K562 (cell line): ENCODE data around the gene MBOAT7. TPM values are rescaled to one million over a fixed set of nuclear protein-coding genes. Genes with fewer than 3 reads are reported as not detected.

ENCODE experiments used
- HNRNPH1 ChIP-seq: fragments of 200-400 bp; formaldehyde crosslinking; optimal IDR thresholded peaks from 2 replicates; pipeline ENCODE3; 2017; ENCODE audit warnings: low read depth, mild to moderate bottlenecking, low read length, moderate library complexity
- HOXB6 ChIP-seq: fragments of 250-450 bp; sonication (Bioruptor Pico); IDR thresholded peaks from 2 replicates; pipeline ENCODE4 v1.5.1; 2022; ENCODE audit warnings: mild to moderate bottlenecking, borderline replicate concordance
- KDM5B ChIP-seq: fragments of 200-600 bp; sonication (generic); IDR thresholded peaks from 2 replicates; pipeline ENCODE4 v1.6.1; 2012; ENCODE audit warnings: low read depth, mild to moderate bottlenecking, moderate library complexity, low read length, control low read depth, inconsistent platforms; ENCODE audit not compliant: insufficient replicate concordance
- MAZ ChIP-seq, 2 experiments: fragments of 450-650 bp in 1 of 2; sonication (generic) in 1 of 2; formaldehyde crosslinking; IDR thresholded peaks in 1 of 2; conservative IDR thresholded peaks in 1 of 2; 2 replicates each; pipeline versions ENCODE4 v1.4.0 to v1.5.0; 2020; ENCODE audit warnings: mild to moderate bottlenecking in 1 of 2, missing genetic modification reagents in 1 of 2
- MIER1 ChIP-seq: fragments of 450-650 bp; IDR thresholded peaks from 2 replicates; pipeline ENCODE4 v1.6.1; 2016; ENCODE audit warnings: antibody characterized with exemption, mild to moderate bottlenecking, low read depth
- NFRKB ChIP-seq: fragments of 450-650 bp; IDR thresholded peaks from 2 replicates; pipeline ENCODE4 v1.6.1; 2016; ENCODE audit warnings: low read depth
- POLR2G ChIP-seq: fragments of 200-400 bp; formaldehyde crosslinking; IDR thresholded peaks from 2 replicates; pipeline ENCODE4 v1.6.1; 2017; ENCODE audit warnings: low read depth, mild to moderate bottlenecking, antibody characterized with exemption, low read length, moderate library complexity
- POLR3A ChIP-seq: IDR thresholded peaks from 2 replicates; pipeline ENCODE4 v1.6.1; 2011; ENCODE audit warnings: borderline replicate concordance, mild to moderate bottlenecking, moderate library complexity; ENCODE audit not compliant: insufficient read length, insufficient read depth; ENCODE audit errors: extremely low read depth
- PREB ChIP-seq: sonication (generic); formaldehyde crosslinking; IDR thresholded peaks from 2 replicates; pipeline ENCODE4 v1.8.1; 2023; ENCODE audit warnings: mild to moderate bottlenecking, missing genetic modification reagents
- RBM14 ChIP-seq: fragments of 200-400 bp; formaldehyde crosslinking; IDR thresholded peaks from 2 replicates; pipeline ENCODE4 v1.6.1; 2018; ENCODE audit warnings: low read depth, mild to moderate bottlenecking, low read length, moderate library complexity, borderline replicate concordance; ENCODE audit not compliant: insufficient read depth
- SIN3A ChIP-seq, 2 experiments: fragments of 150-350 bp in 1 of 2; IDR thresholded peaks; 2 replicates each; pipeline ENCODE4 v1.6.1; 2011 to 2016; ENCODE audit warnings: borderline replicate concordance in 2 of 2, low read depth in 2 of 2, low read length in 2 of 2, mild to moderate bottlenecking in 2 of 2, moderate library complexity in 2 of 2; ENCODE audit not compliant: control insufficient read depth in 1 of 2
- THRAP3 ChIP-seq: fragments of 450-650 bp; IDR thresholded peaks from 2 replicates; pipeline ENCODE4 v1.6.1; 2016; ENCODE audit warnings: mild to moderate bottlenecking, inconsistent platforms, borderline replicate concordance
- TOE1 ChIP-seq, 2 experiments: fragments of 450-650 bp in 1 of 2; sonication (generic) in 1 of 2; formaldehyde crosslinking in 1 of 2; IDR thresholded peaks; 2 replicates each; pipeline versions ENCODE4 v1.7.1 to v1.8.0; 2016 to 2022; ENCODE audit warnings: borderline replicate concordance in 2 of 2, mild to moderate bottlenecking in 2 of 2, antibody characterized with exemption in 1 of 2, inconsistent platforms in 1 of 2, low read depth in 1 of 2, missing genetic modification reagents in 1 of 2, moderate library complexity in 1 of 2
- ZNF133 ChIP-seq: fragments of 250-450 bp; sonication (Bioruptor Pico); IDR thresholded peaks from 2 replicates; pipeline ENCODE4 v1.4.0; 2020; ENCODE audit warnings: mild to moderate bottlenecking
- ZNF785 ChIP-seq: fragments of 250-450 bp; sonication (Bioruptor Pico); IDR thresholded peaks from 2 replicates; pipeline ENCODE4 v1.4.0; 2020; ENCODE audit warnings: mild to moderate bottlenecking
- ZZZ3 ChIP-seq: fragments of 450-650 bp; IDR thresholded peaks from 2 replicates; pipeline ENCODE4 v1.6.1; 2016; ENCODE audit warnings: antibody characterized with exemption, mild to moderate bottlenecking, moderate library complexity
- polyA plus RNA-seq, 8 experiments: library from polyadenylated mRNA; depleted of rRNA in 4 of 8; stranded (reverse) in 5 of 8; unstranded in 3 of 8; fragments of >200 nt; fragmentation: Nextera tagmentation in 2 of 8; fragmentation: Illumina TruSeq in 1 of 8; extraction: Ambion mirVana in 2 of 8; extraction: Trizol in 1 of 8; gene quantifications; 2 replicates each; pipeline versions ENCODE4 v1.2.1 to v1.2.3, GENCODE V29; 2011 to 2014; ENCODE audit warnings: inconsistent platforms in 1 of 8, missing spikeins in 1 of 8
- total RNA-seq, 7 experiments: library from RNA; depleted of rRNA in 6 of 7; stranded (reverse); fragments of >200 nt in 6 of 7; fragmentation: Illumina TruSeq in 2 of 7; extraction: Trizol in 2 of 7; gene quantifications; 2 replicates each; pipeline versions ENCODE4 v1.2.1 to v1.2.3, GENCODE V29; 2011 to 2021; ENCODE audit warnings: low replicate concordance in 1 of 7
- TF ChIP-seq, protein P1 (sequence below): sonication (generic); formaldehyde crosslinking; IDR thresholded peaks from 2 replicates; pipeline ENCODE4 v1.8.0; 2023; ENCODE audit warnings: missing genetic modification reagents, mild to moderate bottlenecking, borderline replicate concordance

The MBOAT7 gene
- total and polyA plus RNA-seq, 9 of the 15 experiments (the other 6 are each of a cell fraction or from before 2014, with no cell fraction given) = 1.4 to 153 (median 56.1) TPM

- TF ChIP-seq HNRNPH1 (no peak), NFRKB (0 out of 2 replicates have a peak, but pooled peaks have one; percentile 61), TOE1 (IDR thresholded peaks at IDR 0.05; ENCODE audit: borderline replicate concordance) (peak; percentile 80; the same call in 1 of the 2 replicates), TOE1 (CRISPR knock-in tag; IDR thresholded peaks at IDR 0.05; ENCODE audit: borderline replicate concordance, low read depth) (0 out of 2 replicates have a peak, but pooled peaks have one; percentile 21), KDM5B (peak; percentile 28), THRAP3 (no peak), RBM14 (no peak), SIN3A (IDR thresholded peaks at IDR 0.05; ENCODE audit: borderline replicate concordance in 2 of 2, control insufficient read depth in 1 of 2, low read depth in 2 of 2, low read length in 2 of 2) (0 out of 4 replicates have a peak, but pooled peaks of 1 of the 2 experiments have one; percentile 35), ZNF785 (CRISPR knock-in tag) (no peak), POLR3A (no peak), PREB (CRISPR knock-in tag) (no peak), POLR2G (peak; percentile 86), MIER1 (no peak), ZNF133 (CRISPR knock-in tag) (no peak), HOXB6 (CRISPR knock-in tag) (no peak), ZZZ3 (no peak), MAZ (CRISPR knock-in tag; conservative IDR thresholded peaks at IDR 0.05 in 1 of 2, IDR thresholded peaks at IDR 0.05 in 1 of 2) (peak; percentile 84 to 96)
- TF ChIP-seq, protein P1, sequence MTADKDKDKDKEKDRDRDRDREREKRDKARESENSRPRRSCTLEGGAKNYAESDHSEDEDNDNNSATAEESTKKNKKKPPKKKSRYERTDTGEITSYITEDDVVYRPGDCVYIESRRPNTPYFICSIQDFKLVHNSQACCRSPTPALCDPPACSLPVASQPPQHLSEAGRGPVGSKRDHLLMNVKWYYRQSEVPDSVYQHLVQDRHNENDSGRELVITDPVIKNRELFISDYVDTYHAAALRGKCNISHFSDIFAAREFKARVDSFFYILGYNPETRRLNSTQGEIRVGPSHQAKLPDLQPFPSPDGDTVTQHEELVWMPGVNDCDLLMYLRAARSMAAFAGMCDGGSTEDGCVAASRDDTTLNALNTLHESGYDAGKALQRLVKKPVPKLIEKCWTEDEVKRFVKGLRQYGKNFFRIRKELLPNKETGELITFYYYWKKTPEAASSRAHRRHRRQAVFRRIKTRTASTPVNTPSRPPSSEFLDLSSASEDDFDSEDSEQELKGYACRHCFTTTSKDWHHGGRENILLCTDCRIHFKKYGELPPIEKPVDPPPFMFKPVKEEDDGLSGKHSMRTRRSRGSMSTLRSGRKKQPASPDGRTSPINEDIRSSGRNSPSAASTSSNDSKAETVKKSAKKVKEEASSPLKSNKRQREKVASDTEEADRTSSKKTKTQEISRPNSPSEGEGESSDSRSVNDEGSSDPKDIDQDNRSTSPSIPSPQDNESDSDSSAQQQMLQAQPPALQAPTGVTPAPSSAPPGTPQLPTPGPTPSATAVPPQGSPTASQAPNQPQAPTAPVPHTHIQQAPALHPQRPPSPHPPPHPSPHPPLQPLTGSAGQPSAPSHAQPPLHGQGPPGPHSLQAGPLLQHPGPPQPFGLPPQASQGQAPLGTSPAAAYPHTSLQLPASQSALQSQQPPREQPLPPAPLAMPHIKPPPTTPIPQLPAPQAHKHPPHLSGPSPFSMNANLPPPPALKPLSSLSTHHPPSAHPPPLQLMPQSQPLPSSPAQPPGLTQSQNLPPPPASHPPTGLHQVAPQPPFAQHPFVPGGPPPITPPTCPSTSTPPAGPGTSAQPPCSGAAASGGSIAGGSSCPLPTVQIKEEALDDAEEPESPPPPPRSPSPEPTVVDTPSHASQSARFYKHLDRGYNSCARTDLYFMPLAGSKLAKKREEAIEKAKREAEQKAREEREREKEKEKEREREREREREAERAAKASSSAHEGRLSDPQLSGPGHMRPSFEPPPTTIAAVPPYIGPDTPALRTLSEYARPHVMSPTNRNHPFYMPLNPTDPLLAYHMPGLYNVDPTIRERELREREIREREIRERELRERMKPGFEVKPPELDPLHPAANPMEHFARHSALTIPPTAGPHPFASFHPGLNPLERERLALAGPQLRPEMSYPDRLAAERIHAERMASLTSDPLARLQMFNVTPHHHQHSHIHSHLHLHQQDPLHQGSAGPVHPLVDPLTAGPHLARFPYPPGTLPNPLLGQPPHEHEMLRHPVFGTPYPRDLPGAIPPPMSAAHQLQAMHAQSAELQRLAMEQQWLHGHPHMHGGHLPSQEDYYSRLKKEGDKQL (CRISPR knock-in tag) = no peak
Observed at GRCh38 chr19:54189735-54190502, 539 bp upstream of the MBOAT7 start (continued).
